Dendritic cell treated with granulocyte-macrophage colony-stimulating factor and Interleukin-4, amounts not matched to agents 40 ng/mL and 50 ng/mL, for 4 days (primary cell): Measurements from ENCODE around the gene DGKI.
"Not testable (repeated sequence)": the region's sequence is repeated elsewhere in the genome, so short reads cannot be mapped to it uniquely, and the experiment has no call there.

Experiments
- H3K27ac Mint-ChIP-seq: one replicate; pipeline ENCODE4 v1.8.0; 2022; ENCODE audit warnings: mild to moderate bottlenecking, mixed read lengths
- H3K27me3 Mint-ChIP-seq: one replicate; pipeline ENCODE4 v1.8.0; 2022; ENCODE audit warnings: mild to moderate bottlenecking, mixed read lengths
- H3K36me3 Mint-ChIP-seq: one replicate; pipeline ENCODE4 v1.8.0; 2022; ENCODE audit warnings: low read depth, mixed read lengths
- H3K4me1 Mint-ChIP-seq: one replicate; pipeline ENCODE4 v1.8.0; 2022; ENCODE audit warnings: low read depth, mixed read lengths
- H3K4me3 Mint-ChIP-seq: one replicate; pipeline ENCODE4 v1.8.0; 2022; ENCODE audit warnings: mild to moderate bottlenecking, moderate library complexity, mixed read lengths
- H3K9me3 Mint-ChIP-seq: one replicate; pipeline ENCODE4 v1.8.0; 2022; ENCODE audit warnings: mixed read lengths
- intact Hi-C: fragments of 100-400 bp; cut with micrococcal nuclease; formaldehyde crosslinking; loops from one replicate; pipeline ENCODE4 v1.15.0; 2022

Gene DGKI

GRCh38 chr7:137469191-137469811, 377.5 kb downstream of the DGKI start:
- Mint-ChIP-seq H3K4me3 (no peak overlapping the region), H3K27ac (no peak overlapping the region), H3K9me3 (no peaks in the 10 kb centered on the region), H3K4me1 (no peaks in the 10 kb centered on the region), H3K27me3 (no peaks in the 10 kb centered on the region), H3K36me3 (no peaks in the 10 kb centered on the region)
- intact Hi-C loops = no loop called here

GRCh38 chr7:137462847-137463246, 383.9 kb downstream of the DGKI start:
- no peaks in the 10 kb centered on the region for H3K27me3 Mint-ChIP-seq
- no peak overlapping the region for H3K4me3 Mint-ChIP-seq

GRCh38 chr7:137462074-137462715, 384.6 kb downstream of the DGKI start:
- Mint-ChIP-seq H3K36me3 (no peaks in the 10 kb centered on the region), H3K27me3 (no peaks in the 10 kb centered on the region)

More at GRCh38 chr7:137462847-137463246, 383.9 kb downstream of the DGKI start:
- Mint-ChIP-seq H3K4me1 (no peaks in the 10 kb centered on the region), H3K36me3 (no peaks in the 10 kb centered on the region), H3K9me3 (no peaks in the 10 kb centered on the region), H3K27ac (no peak overlapping the region)
- intact Hi-C loops = no loop called here

GRCh38 chr7:137458399-137458798, 388.4 kb downstream of the DGKI start:
- no peaks in the 10 kb centered on the region for H3K27me3 Mint-ChIP-seq
- no peaks in the 10 kb centered on the region for H3K4me1 Mint-ChIP-seq
- H3K9me3 Mint-ChIP-seq = no peaks in the 10 kb centered on the region
- intact Hi-C loops = no loop called here
- H3K27ac Mint-ChIP-seq = no peak overlapping the region
- H3K4me3 Mint-ChIP-seq = no peak overlapping the region
- H3K36me3 Mint-ChIP-seq = no peaks in the 10 kb centered on the region

More at GRCh38 chr7:137462074-137462715, 384.6 kb downstream of the DGKI start:
- intact Hi-C loops = no loop called here
- no peaks in the 10 kb centered on the region for H3K4me1 Mint-ChIP-seq
- no peaks in the 10 kb centered on the region for H3K9me3 Mint-ChIP-seq
- H3K27ac Mint-ChIP-seq = no peak overlapping the region
- H3K4me3 Mint-ChIP-seq = no peak overlapping the region

- Mint-ChIP-seq H3K36me3 (no peaks in the 10 kb centered on the region), H3K27me3 (no peaks in the 10 kb centered on the region), H3K4me3 (no peak overlapping the region), H3K27ac (no peak overlapping the region), H3K4me1 (no peaks in the 10 kb centered on the region), H3K9me3 (no peaks in the 10 kb centered on the region)
- intact Hi-C loops = no loop called here
Measured at GRCh38 chr7:137454767-137455166, 392.0 kb downstream of the DGKI start.

- no peak overlapping the region for H3K4me3 Mint-ChIP-seq
- H3K4me1 Mint-ChIP-seq = no peaks in the 10 kb centered on the region
- H3K27me3 Mint-ChIP-seq = no peaks in the 10 kb centered on the region
- no peak overlapping the region for H3K27ac Mint-ChIP-seq
- H3K36me3 Mint-ChIP-seq = no peaks in the 10 kb centered on the region
- intact Hi-C loops = no loop called here
- H3K9me3 Mint-ChIP-seq = no peaks in the 10 kb centered on the region
Measured at GRCh38 chr7:137454246-137454724, 392.5 kb downstream of the DGKI start.

GRCh38 chr7:137453356-137453755, 393.4 kb downstream of the DGKI start:
- H3K9me3 Mint-ChIP-seq = no peaks in the 10 kb centered on the region
- no peaks in the 10 kb centered on the region for H3K27me3 Mint-ChIP-seq
- H3K36me3 Mint-ChIP-seq = no peaks in the 10 kb centered on the region
- no peak overlapping the region for H3K27ac Mint-ChIP-seq
- H3K4me3 Mint-ChIP-seq = no peak overlapping the region
- no peaks in the 10 kb centered on the region for H3K4me1 Mint-ChIP-seq
- intact Hi-C loops = no loop called here

GRCh38 chr7:137449016-137449415, 397.8 kb downstream of the DGKI start:
- intact Hi-C loops = no loop called here
- Mint-ChIP-seq H3K36me3 (no peaks in the 10 kb centered on the region), H3K4me1 (no peaks in the 10 kb centered on the region), H3K4me3 (no peak overlapping the region), H3K27me3 (no peaks in the 10 kb centered on the region), H3K9me3 (no peaks in the 10 kb centered on the region), H3K27ac (no peak overlapping the region)

- H3K4me3 Mint-ChIP-seq, H3K4me1 Mint-ChIP-seq, intact Hi-C loops, H3K27ac Mint-ChIP-seq, H3K36me3 Mint-ChIP-seq, H3K27me3 Mint-ChIP-seq, H3K9me3 Mint-ChIP-seq: not testable (repeated sequence)
Measured at GRCh38 chr7:137448572-137448971, 398.2 kb downstream of the DGKI start.

GRCh38 chr7:137446025-137446424, 400.7 kb downstream of the DGKI start:
- Mint-ChIP-seq H3K9me3 (no peaks in the 10 kb centered on the region), H3K27me3 (no peaks in the 10 kb centered on the region), H3K4me1 (no peaks in the 10 kb centered on the region), H3K27ac (no peak overlapping the region), H3K36me3 (no peaks in the 10 kb centered on the region), H3K4me3 (no peak overlapping the region)
- intact Hi-C loops = no loop called here

GRCh38 chr7:137445268-137445667, 401.5 kb downstream of the DGKI start:
- H3K27me3 Mint-ChIP-seq = no peaks in the 10 kb centered on the region
- H3K36me3 Mint-ChIP-seq = no peaks in the 10 kb centered on the region
- intact Hi-C loops = no loop called here
- H3K27ac Mint-ChIP-seq = no peak overlapping the region
- no peaks in the 10 kb centered on the region for H3K9me3 Mint-ChIP-seq
- H3K4me3 Mint-ChIP-seq = no peak overlapping the region
- H3K4me1 Mint-ChIP-seq = no peaks in the 10 kb centered on the region

GRCh38 chr7:137443616-137444015, 403.2 kb downstream of the DGKI start:
- Mint-ChIP-seq H3K4me1 (no peaks in the 10 kb centered on the region), H3K4me3 (no peak overlapping the region), H3K36me3 (no peaks in the 10 kb centered on the region), H3K27ac (no peak overlapping the region), H3K27me3 (no peaks in the 10 kb centered on the region), H3K9me3 (no peaks in the 10 kb centered on the region)
- intact Hi-C loops = no loop called here

- intact Hi-C loops = no loop called here
- Mint-ChIP-seq H3K36me3 (no peaks in the 10 kb centered on the region), H3K4me1 (no peaks in the 10 kb centered on the region), H3K9me3 (no peaks in the 10 kb centered on the region), H3K27me3 (no peaks in the 10 kb centered on the region), H3K27ac (no peak overlapping the region), H3K4me3 (no peak overlapping the region)
Measured at GRCh38 chr7:137441451-137441850, 405.3 kb downstream of the DGKI start.

GRCh38 chr7:137439829-137440825, 406.6 kb downstream of the DGKI start:
- H3K27me3 Mint-ChIP-seq = no peaks in the 10 kb centered on the region
- H3K4me1 Mint-ChIP-seq = no peaks in the 10 kb centered on the region
- intact Hi-C loops = no loop called here
- no peaks in the 10 kb centered on the region for H3K9me3 Mint-ChIP-seq
- no peak overlapping the region for H3K4me3 Mint-ChIP-seq
- H3K27ac Mint-ChIP-seq = no peak overlapping the region
- H3K36me3 Mint-ChIP-seq = no peaks in the 10 kb centered on the region
